Endometrial microvascular endothelial cells (primary cell): ENCODE measurements around the gene DGCR2. TPM values are rescaled to one million over a fixed set of nuclear protein-coding genes. Genes with fewer than 3 reads are reported as not detected.
"Not testable (repeated sequence)": the region's sequence is repeated elsewhere in the genome, so short reads cannot be mapped to it uniquely, and the experiment has no call there.

Experiments used
- in situ Hi-C: cut with HindIII; loops from 2 replicates; pipeline ENCODE4 v1.10.0; 2017; ENCODE audit warnings: low sequenced_read_pairs, low pct_unique_long_range_greater_than_20kb; ENCODE audit errors: inconsistent ontology term
- total RNA-seq: library from RNA; depleted of rRNA; stranded (reverse); fragments of >200 nt; gene quantifications from one replicate; pipeline ENCODE4 v1.2.3, GENCODE V29; 2015; ENCODE audit errors: inconsistent ontology term

Gene DGCR2, protein sequence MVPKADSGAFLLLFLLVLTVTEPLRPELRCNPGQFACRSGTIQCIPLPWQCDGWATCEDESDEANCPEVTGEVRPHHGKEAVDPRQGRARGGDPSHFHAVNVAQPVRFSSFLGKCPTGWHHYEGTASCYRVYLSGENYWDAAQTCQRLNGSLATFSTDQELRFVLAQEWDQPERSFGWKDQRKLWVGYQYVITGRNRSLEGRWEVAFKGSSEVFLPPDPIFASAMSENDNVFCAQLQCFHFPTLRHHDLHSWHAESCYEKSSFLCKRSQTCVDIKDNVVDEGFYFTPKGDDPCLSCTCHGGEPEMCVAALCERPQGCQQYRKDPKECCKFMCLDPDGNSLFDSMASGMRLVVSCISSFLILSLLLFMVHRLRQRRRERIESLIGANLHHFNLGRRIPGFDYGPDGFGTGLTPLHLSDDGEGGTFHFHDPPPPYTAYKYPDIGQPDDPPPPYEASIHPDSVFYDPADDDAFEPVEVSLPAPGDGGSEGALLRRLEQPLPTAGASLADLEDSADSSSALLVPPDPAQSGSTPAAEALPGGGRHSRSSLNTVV
- total RNA-seq: 40.7 TPM

DNA sequence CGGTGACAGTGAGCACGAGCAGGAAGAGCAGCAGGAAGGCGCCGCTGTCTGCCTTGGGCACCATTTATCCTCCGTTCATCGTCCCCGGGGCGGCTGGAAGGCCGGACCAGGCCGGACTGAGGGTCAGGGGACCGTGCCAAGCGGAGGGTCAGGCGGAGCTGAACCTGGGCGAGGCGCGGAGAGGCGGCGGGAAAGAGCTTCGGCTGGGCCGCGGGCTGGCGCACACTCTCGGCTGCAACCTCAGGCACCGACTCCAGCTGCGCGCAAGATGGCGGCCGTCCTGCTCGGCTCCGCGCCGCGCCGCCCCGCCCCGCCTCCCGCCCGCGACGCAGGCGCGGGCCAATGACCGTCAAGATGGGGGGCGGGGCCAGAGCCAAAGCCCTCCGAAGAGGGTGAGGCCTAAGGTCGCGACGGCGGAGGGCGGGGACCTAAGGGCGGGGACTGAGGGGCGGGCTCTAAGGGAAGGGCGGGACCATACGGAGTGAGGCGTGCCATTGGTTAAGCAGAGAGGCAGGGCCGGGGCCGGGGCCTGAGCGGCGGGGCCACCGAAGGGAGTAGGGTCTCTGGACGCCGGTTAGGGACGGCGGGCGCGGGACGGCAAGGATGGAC, at the start of gene DGCR2:
DGCR2 (minus strand) TSS at position 270 of the 609 bp plus-strand sequence; CDS start at position 64, 206 bp downstream.
- in situ Hi-C loops: no loop called here

DNA sequence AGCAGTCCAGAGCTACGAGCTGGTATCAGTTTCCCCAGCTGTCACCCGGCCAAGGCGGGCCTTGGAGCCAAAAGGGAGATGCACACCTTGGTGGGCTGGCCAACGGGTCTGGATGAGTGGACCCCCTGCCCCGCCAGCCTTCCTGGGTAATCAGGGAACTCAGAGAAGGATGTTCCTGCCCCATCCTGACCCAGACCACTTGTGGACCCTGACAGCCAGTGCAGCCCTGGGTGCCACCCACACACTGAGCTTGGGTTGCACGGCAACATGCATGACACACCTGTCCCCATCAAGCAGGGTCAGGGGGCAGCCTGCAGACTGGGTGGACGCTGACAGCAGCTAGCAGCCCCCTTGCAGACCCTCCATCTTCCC, 47.7 kb upstream of the DGCR2 start:
- in situ Hi-C loops: no loop called here

DNA sequence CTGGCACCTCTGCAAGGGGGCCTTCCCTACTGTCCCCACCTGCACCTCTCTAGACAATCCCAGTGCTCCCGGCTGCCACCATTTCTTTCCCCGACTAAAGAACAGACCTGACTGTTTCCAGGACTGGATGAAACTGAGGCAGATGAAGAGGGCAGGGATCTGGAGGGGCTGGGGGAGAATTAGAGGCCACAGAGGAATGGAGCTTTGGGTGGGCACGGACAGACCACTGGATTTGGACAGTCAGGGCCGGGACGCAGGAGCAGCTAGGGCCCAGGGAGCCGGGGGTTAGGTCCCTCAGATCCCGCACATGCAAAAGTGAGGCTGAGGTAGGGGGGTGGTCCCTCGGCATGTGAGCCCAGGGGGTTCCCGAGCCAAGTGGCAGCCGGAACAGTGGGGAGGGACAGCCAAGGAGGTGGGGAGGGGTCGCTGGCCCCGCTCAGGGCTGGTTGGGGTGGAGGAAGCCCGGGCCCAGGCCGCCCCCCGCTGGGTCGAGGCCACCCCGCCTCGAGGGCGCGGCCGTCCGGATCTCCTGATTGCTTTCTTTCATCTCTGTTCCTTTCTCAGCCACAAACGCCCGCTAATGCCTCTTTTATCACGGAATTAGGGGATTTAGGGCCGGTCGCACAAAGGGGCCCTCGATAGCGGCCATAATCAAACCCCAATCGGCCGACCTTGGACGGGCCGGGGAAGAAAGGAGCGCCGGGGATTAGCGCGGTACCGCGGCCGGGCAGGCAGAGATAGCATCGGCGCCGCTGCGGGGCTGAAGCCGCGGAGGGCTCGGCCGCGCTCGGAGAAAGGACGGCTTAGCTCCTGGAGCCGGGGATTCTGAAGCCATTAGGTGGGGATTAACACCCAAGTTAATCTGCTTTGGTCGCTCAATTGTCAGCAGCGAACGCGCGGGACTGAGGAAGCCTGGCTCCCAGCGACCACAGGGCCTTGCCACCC, 47.1 kb upstream of the DGCR2 start:
- in situ Hi-C loops: no loop called here

DNA sequence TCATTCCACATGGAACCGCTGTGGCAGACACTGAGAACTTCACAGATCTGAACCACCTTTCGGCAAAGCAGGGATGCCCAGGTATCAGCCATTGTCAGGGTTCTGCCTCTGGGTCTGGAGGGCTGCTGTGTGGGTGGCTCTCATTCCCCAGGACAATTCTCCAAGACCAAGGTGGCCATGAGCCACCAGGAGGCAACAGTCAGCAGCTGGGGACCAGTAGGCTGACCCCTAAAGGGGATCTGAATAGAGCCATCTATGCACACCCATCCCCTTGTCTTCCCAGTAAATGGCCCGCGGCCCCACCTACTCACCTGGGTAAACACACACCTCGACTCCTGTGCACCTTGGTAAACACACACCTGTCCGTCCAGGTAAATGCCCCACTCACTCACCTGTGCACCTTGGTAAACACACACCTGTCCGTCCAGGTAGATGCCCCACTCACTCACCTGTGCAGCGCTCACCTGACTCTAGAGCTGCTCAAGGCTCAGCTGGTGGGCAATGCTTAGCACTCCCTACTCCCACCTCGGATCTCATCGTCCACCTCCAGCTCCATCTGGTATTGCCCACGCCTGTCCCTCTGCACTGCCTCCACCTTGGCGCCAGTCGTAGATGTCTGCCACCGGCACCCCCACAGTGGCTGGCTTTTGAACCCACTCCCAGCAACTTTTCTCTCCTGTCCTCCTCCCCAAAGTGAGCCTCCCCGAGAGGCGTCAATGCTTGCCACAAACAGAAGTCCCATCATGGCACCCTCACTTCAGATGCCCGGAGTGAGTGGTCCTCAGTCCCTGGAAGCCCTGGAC, 46.1 kb upstream of the DGCR2 start:
- in situ Hi-C loops: no loop called here

DNA sequence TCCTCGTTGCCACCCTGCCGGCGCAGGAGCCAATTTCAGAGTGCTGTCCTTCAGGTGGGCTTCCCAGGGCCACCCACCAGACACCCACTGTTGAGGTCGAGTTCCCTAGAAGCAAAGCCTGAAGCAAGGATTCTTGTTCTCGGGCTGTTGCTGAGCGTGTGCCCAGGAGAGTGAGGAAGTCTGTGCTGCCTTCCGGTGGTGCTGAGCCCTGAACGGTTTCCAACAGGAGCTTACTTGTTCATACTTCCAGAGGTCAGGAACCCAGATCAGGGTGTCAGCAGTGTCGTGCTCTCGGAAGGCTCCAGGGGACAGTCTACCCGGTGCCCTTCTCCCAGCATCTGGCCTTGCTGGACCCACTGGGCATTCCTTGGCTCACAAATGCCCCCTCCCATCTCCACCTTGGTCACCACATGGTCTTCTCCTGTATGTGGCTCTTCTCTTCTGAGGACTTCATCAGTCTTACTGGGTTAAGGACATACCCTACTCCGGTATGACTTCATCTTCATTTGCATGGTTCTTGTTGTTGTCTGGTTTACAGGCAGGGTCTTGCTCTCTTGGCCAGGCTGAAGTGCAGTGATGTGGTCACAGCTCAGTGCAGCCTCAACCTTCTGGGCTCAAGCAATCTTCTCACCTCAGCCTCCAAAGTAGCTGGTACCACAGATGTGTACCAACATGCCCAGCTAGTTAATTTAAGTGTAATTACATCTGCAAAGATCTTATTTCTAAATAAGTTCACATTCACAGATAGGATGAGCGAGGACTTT, 45.1 kb upstream of the DGCR2 start:
- in situ Hi-C loops: no loop called here

DNA sequence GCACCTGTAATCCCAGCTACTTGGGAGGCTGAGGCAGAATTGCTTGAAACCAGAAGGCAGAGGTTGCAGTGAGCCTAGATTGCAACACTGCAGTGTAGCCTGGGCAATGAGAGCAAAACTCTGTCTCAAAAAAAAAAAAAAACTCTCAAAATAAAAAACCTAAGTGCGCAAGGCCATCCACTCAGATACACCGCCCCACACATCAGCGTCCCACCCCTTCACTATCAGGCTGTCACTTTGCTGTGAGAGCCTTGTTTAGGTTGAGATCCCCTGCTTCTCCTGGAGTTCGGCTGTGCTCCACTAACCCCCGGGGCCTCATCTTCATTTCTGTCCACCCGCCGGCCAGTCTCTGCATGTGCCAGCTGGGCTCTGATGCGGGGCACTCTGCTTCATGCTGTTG, 44.2 kb upstream of the DGCR2 start:
- in situ Hi-C loops: no loop called here

DNA sequence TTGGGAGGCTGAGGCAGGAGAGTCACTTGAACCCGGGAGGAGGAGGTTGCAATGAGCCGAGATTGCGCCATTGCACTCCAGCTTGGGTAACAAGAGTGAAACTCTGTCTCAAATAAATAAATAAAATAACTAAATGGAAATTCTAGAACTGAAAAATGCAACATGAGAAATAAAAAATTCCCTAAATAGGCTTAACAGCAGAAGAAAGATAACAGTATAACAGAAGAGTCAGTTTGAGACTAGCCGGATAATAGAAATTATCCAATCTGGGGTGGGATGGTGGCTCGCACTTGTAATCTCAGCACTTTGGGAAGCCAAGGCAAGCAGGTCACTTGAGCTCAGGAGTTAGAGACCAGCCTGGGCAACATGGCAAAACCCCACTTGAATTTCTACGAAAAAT, 42.2 kb upstream of the DGCR2 start:
- in situ Hi-C loops: no loop called here

DNA sequence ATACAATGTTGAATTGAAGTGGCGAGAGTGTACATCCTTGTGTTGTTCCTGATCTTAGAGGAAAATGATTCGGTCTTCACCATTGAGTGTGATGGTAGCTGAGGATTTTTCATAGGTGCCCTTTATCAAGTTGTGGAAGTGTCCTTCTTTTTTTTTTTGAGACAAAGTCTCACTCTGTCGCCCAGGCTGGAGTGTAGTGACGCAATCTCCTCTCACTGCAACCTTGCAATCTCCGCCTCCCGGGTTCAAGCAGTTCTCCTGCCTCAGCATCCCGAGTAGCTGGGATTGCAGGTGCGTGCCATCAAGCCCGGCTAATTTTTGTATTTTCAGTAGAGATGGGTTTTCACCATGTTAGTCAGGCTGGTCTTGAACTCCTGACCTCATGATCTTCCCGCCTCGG, 36.4 kb upstream of the DGCR2 start:
- in situ Hi-C loops: not testable (repeated sequence)

DNA sequence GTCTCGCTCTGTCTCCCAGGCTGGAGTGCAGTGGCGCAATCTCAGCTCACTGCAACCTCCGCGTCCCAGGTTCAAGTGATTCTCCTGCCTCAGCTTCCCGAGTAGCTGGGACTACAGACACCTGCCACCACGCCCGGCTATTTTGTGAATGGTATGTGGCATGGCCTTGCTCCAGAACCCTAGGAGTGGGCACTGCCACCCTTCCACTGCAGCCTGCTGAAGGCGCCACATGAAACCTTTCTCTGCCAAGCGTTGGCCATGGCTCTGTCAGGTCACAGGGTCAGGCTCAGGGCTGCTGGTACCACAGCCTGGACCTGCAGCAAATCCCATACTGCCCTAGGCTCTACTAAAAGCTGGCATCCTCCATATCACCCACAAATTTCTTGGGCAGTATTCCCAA, 33.9 kb upstream of the DGCR2 start:
- in situ Hi-C loops: not testable (repeated sequence)

DNA sequence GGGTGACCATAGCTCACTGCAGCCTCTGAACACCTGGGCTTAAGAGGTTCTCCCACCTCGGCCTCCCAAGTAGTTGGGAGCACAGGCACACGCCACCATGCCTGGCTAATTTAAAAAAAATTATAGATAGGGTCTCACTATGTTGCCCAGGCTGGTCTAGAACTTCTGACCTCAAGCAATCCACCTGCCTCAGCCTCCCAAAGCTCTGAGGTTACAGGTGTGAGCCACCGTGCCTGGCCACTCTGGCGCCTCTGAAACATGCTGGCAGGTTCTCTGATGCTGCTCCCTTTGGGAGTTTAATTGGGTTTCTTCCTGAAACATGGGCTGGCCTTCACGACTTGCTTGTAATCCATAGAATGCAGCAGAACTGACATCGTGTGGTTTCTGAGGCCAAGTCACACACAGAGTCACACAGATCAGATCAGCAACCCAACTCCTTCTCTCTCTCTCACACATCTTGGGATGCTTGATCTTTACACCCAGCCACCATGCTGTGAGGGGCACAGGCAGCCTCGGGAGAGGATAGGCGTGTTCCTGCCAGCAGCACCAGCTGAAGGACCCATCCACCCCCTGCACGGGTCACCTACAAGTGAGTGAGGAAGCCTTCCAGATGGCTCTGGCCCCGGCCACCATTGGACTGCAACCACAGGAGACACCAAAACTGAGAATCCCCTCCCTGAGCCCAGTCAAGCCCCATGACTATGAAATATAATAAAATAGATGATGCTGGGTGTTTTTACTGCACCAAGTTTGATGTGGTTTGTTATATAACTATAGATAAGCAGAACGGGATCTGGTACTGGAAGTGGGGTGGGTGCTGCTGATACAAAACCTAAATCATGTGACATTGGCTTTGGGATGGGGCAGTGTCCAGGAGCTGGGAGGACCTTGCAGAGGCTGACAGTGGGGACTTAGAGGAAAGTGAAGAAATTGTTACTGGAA, 31.0 kb upstream of the DGCR2 start:
- in situ Hi-C loops: no loop called here

DNA sequence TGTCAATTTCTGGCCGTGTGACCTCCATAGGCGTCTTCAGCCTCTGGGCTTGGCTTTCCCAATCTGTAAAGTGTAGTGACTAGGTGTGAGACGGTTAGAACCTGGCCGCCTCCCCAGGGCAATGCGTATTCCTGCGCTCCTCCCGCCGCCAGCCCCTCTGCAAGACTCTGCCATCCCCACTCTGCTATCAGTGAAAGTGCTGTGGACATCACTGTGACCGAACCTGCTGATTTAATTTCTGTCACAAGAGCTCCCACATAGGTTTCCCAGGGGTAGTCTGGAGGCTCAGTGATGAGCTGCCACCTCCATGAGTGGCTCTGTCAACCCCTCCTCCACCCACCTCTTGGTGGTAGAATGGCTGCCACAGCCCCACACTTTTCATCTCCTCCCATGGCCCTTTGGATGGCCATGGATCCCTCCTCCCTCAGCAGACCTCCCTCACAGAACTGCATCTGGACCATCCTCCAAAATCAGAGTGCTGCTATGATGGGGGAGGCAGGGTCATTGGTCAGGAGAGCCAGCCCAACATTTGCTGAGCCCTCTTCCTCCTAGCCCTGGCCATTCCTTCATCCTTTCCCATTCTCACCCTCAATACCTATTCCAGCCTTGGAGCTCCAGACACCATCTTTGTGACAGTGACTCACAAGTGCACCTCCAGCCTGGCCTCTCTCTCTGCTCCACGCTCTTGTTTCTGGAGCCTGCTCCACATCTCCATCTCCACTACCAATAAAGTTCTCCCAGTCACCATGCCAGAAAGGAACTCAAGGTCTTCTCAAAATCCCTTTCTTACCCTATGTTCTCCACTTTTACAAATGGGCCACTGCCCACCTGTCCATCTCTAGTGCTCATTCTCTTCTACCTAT, 29.3 kb upstream of the DGCR2 start:
- in situ Hi-C loops: no loop called here

DNA sequence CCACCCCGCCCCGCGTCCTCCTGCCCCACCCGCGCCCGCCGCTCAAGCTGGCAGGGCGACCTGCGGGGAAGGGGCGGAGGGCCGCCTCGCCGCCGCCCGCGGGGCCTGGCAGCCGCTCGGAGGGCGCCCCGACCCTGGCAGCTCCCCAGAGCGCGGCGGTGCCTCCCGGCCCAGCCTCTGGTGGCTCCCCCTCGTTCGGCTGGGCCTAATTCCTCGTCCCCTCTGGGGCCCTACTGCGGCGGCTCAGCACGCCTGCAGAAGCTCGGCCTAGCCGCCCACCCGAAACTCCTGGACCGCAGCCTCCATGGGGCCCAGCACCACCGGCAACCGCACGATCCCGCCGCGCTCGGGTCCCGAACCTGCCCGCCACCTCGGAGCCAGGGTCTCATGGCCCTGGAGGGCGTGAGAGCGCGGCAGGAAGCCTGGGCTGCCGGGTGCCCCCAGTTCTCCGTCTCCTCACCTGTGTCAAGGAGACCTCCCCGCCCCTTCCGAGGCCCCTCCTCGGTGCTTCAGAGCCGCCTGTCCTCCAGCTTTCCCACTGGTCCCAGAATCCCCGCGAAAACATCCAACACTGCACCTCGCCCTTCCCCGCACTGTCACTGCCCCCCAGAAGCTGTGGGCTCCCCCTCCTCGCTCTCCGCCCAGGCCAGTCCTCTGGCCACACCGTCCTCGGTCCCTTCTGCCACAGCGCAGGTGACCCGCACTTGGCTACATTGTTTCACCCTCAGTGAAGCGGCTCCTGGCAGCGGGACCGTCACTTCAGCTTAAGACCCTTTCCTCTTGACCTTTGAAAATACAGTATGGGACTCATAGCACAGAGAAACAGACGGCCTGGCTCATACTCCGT, 28.5 kb upstream of the DGCR2 start:
- in situ Hi-C loops: no loop called here

DNA sequence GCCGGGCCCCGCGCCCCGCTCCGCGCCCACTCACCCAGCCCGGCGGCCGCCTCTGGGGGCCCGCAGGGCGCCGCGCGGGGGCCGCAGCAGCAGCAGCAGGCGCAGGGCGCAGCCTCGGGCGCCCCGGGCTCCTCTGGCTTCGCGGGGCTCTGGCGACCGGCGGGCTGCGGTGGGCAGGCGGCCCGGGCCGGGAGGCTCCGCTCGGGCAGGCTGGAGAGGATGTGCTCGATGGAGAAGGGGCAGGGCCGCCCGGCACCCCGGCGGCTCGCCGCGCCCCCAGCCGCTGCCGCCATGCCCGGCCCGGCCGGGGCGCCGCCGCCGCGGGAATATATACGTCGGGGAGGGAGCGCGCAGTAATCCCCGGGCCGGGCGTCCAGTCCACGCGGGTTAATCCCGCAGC, 27.8 kb upstream of the DGCR2 start, which contains the start of gene GSC2:
GSC2 (minus strand) TSS at position 302 of the 400 bp plus-strand sequence; CDS start at position 293, 9 bp downstream.
- in situ Hi-C loops: no loop called here

DNA sequence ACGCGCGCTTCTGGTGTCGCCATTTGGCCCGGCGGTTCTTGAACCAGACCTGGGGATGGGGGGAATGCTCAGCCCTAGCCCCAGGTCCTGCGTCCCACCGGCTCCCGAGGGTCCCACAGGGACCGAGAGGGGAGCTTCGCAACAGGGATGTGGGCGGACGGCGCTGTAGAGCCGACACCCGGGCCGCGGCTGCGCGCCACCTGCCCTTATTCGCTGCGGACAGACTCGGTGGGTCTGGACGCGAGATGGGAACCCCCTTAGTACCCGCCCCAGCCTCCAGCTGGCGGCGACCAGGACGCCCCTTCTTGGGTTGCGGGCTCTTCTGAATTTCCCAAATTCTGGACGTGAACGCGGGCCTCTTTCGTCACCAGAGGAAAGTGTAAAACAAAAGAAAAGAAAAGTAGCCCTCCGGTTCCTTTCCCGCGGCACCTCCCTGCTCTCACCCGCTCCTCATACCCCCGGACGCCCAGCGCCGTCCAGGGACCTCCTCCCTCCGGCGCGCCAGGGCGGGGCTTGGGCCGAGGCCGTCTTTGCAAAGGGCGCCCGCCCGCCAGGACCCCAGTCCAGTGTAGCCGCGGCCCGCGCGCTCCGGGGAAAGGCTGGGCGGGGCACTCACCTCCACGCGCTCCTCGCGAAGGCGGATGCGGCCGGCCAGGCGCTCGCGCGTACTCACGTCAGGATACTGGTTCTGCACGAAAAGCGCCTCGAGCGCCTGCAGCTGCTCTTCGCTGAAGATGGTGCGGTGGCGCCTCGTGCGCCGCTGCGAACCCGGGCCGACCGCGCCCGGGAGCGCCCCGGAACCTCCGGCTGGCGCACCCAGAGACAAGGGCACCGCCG, 27.1 kb upstream of the DGCR2 start:
- in situ Hi-C loops: no loop called here
